Upper lobe of left lung (tissue), 6 donors: Measurements from ENCODE around the gene PCDHA10. TPM values are rescaled to one million over a fixed set of nuclear protein-coding genes. Genes with fewer than 3 reads are reported as not detected.
A peak's percentile ranks its signal among the peaks of the same experiment; 100 is the strongest.
"Not testable (repeated sequence)": the region's sequence is repeated elsewhere in the genome, so short reads cannot be mapped to it uniquely, and the experiment has no call there.

Experiments
- ATAC-seq, 2 donors: fragments of 200-7000 bp; cut with Tn5 transposase; one replicate each; pipeline ENCODE4 v1.9.1; 2022; ENCODE audit warnings: mild to moderate bottlenecking in 2 of 2, moderate library complexity in 2 of 2; ENCODE audit not compliant: low FRiP score in 2 of 2
- DNase-seq, 2 donors: peaks; one replicate each; pipeline ENCODE4 v3.0.0-alpha.2; 2019 to 2020
- H3K27ac ChIP-seq, 4 donors: fragments of 200-600 bp; sonication (generic); one replicate each; pipeline ENCODE4 v1.5.1; 2016 to 2019
- H3K27me3 ChIP-seq, 4 donors: fragments of 200-600 bp; sonication (generic); one replicate each; pipeline ENCODE4 v1.5.1; 2017 to 2019
- H3K36me3 ChIP-seq, 4 donors: fragments of 200-600 bp; sonication (generic); one replicate each; pipeline ENCODE4 v1.5.1; 2016 to 2019
- H3K4me1 ChIP-seq, 4 donors: fragments of 200-600 bp; sonication (generic); one replicate each; pipeline ENCODE4 v1.5.1; 2018 to 2019
- H3K4me3 ChIP-seq, 4 donors: fragments of 200-600 bp; sonication (generic); one replicate each; pipeline ENCODE4 v1.5.1; 2017 to 2019; ENCODE audit warnings: mild to moderate bottlenecking in 2 of 4, moderate library complexity in 1 of 4
- H3K9me3 ChIP-seq, 4 donors: fragments of 200-600 bp; sonication (generic); one replicate each; pipeline ENCODE4 v1.5.1; 2018 to 2019
- EP300 ChIP-seq, 4 donors: sonication (generic); formaldehyde crosslinking; IDR thresholded peaks; one replicate each; pipeline ENCODE4 v1.5.1; 2017; ENCODE audit warnings: antibody characterized with exemption in 4 of 4, control low read depth in 2 of 4
- POLR2A ChIP-seq, 4 donors: fragments of 450-650 bp; IDR thresholded peaks; one replicate each; pipeline ENCODE4 v1.5.1; 2016 to 2017; ENCODE audit warnings: antibody characterized with exemption in 4 of 4, mild to moderate bottlenecking in 2 of 4
- POLR2AphosphoS5 ChIP-seq, 2 donors: sonication (generic); formaldehyde crosslinking; IDR thresholded peaks; one replicate each; pipeline ENCODE4 v1.5.1; 2017; ENCODE audit warnings: antibody characterized with exemption in 2 of 2
- WGBS, 2 donors: methylation state at CpG; one replicate each; pipeline ENCODE4 v1.1.5; 2017 to 2018; 5-methylcytosine and 5-hydroxymethylcytosine counted together
- total RNA-seq, 6 donors: library from RNA; depleted of rRNA in 4 of 6; stranded (reverse); fragments of >200 nt in 4 of 6; gene quantifications; one replicate each; pipeline versions ENCODE4 v1.1.0 to v1.2.1, GENCODE V29; 2016 to 2021
- TF ChIP-seq, protein P1 (sequence below), 6 experiments: fragments of 450-650 bp in 4 of 6; fragments of 200-600 bp in 2 of 6; sonication (generic) in 2 of 6; IDR thresholded peaks; one replicate each; pipeline ENCODE4 v1.5.1; 2016 to 2019; ENCODE audit warnings: antibody characterized with exemption in 6 of 6
- donor health status: DM: no; HTN: no; CAD: no; lungs with moderate emphysema.
- donor health status: DM: no; HTN: yes; CAD: no; lungs with severe emphysema.

PCDHA10 gene
- total RNA-seq, 6 donors from 2014 or later, result 0.30 to 7.6 (median 2.2) TPM

DNA sequence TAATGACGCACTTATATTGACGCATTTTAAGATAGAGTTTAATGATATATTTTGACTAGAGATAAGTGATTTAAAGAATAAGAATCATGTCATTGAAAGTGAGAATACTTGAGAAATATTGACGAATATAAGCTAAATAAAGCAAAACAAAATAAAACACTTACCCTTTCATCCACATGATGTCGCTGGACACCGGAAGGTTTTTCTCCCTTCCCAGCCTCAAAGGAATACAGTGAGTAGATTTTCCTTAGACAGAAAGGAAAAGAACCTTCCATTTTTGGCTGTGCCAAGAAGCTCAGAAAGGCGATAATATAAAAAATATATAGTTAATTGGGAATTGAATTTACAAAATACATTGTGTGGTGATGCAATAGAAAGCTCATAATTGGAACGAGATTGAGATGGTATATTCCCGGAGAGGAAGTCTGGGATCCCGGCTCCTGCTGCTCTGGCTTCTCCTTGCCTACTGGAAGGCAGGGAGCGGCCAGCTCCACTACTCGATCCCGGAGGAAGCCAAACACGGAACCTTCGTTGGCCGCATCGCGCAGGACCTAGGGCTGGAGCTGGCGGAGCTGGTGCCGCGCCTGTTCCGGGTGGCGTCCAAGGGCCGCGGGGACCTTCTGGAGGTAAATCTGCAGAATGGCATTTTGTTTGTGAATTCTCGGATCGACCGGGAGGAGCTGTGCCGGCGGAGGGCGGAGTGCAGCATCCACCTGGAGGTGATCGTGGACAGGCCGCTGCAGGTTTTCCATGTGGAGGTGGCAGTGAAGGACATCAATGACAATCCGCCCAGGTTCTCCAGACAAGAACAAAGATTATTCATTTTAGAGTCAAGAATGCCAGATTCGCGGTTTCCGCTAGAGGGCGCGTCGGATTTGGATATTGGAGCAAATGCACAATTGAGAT, 34.1 kb upstream of the PCDHA10 start, which contains the start of gene PCDHA5:
TSS of gene PCDHA5 (plus strand) at position 239 of the 906 bp plus-strand sequence.
- TF ChIP-seq EP300 (IDR thresholded peaks at IDR 0.05) (no peak), POLR2AphosphoS5 (IDR thresholded peaks at IDR 0.05) (no peak), POLR2A (IDR thresholded peaks at IDR 0.05) (no peak)
- TF ChIP-seq, protein P1, sequence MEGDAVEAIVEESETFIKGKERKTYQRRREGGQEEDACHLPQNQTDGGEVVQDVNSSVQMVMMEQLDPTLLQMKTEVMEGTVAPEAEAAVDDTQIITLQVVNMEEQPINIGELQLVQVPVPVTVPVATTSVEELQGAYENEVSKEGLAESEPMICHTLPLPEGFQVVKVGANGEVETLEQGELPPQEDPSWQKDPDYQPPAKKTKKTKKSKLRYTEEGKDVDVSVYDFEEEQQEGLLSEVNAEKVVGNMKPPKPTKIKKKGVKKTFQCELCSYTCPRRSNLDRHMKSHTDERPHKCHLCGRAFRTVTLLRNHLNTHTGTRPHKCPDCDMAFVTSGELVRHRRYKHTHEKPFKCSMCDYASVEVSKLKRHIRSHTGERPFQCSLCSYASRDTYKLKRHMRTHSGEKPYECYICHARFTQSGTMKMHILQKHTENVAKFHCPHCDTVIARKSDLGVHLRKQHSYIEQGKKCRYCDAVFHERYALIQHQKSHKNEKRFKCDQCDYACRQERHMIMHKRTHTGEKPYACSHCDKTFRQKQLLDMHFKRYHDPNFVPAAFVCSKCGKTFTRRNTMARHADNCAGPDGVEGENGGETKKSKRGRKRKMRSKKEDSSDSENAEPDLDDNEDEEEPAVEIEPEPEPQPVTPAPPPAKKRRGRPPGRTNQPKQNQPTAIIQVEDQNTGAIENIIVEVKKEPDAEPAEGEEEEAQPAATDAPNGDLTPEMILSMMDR (IDR thresholded peaks at IDR 0.05), result peak in 2 of 6 experiments; percentile 17 to 20
- peaks cover 0 to 29% (median 20%) of the 10 kb centered on the region in 4 donors for H3K9me3 ChIP-seq
- H3K27me3 ChIP-seq, result peaks cover 0 to 3% (median 0%) of the 10 kb centered on the region in 4 donors

DNA sequence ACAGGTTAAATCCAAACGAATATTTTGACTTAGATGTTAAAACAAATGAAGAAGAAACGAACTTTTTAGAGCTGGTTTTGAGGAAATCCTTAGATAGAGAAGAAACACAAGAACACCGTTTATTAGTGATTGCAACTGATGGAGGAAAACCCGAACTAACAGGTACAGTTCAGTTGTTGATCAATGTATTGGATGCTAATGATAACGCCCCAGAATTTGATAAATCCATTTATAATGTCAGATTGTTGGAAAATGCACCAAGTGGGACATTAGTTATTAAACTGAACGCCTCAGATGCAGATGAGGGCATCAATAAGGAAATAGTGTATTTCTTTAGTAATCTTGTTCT, 33.4 kb upstream of the PCDHA10 start:
- H3K9me3 ChIP-seq, result peaks cover 0 to 29% (median 18%) of the 10 kb centered on the region in 4 donors
- no peak overlapping the region for H3K4me3 ChIP-seq
- WGBS, 2 donors, result 26 to 27% methylated on average over 6 of the region's 6 CpGs
- peaks cover 0 to 3% (median 0%) of the 10 kb centered on the region in 4 donors for H3K27me3 ChIP-seq
- DNase-seq (no peak), ATAC-seq (no peak)
- H3K36me3 ChIP-seq, result no peaks in the 10 kb centered on the region
- no peak overlapping the region for H3K27ac ChIP-seq
- no peaks in the 10 kb centered on the region for H3K4me1 ChIP-seq
- no peak for TF ChIP-seq POLR2A (IDR thresholded peaks at IDR 0.05)
- no peak for TF ChIP-seq POLR2AphosphoS5 (IDR thresholded peaks at IDR 0.05)
- no peak for TF ChIP-seq EP300 (IDR thresholded peaks at IDR 0.05)
- TF ChIP-seq, protein P1 (IDR thresholded peaks at IDR 0.05), result no peak

More for the DNA sequence above, 34.1 kb upstream of the PCDHA10 start, which contains the start of gene PCDHA5:
- Histone ChIP-seq H3K27ac (no peak within 1 kb of the TSS), H3K4me3 (peak within 1 kb of the TSS in 1 of 4 donors; percentile 5), H3K36me3 (no peaks in the 10 kb centered on the region), H3K4me1 (no peaks in the 10 kb centered on the region)
- DNase-seq, result peak in 1 of 2 donors; percentile 69
- WGBS, 2 donors, result 36% methylated on average over 26 to 39 of the region's 39 CpGs
- no peak for ATAC-seq

DNA sequence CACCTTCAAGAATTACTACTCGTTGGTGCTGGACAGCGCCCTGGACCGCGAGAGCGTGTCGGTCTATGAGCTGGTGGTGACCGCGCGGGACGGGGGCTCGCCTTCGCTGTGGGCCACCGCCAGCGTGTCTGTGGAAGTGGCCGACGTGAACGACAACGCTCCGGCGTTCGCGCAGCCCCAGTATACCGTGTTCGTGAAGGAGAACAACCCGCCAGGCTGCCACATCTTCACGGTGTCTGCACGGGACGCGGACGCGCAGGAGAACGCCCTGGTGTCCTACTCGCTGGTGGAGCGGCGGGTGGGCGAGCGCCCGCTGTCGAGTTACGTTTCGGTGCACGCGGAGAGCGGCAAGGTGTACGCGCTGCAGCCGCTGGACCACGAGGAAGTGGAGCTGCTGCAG, 32.7 kb upstream of the PCDHA10 start:
- H3K36me3 ChIP-seq, H3K27ac ChIP-seq, ATAC-seq, H3K27me3 ChIP-seq, H3K4me3 ChIP-seq, H3K4me1 ChIP-seq: not testable (repeated sequence)
- WGBS, 2 donors, result 66% methylated on average over 37 of the region's 48 CpGs; no CpG with 5 or more reads in 1 of the 2 donors
- peaks cover 0 to 35% (median 23%) of the 10 kb centered on the region in 4 donors for H3K9me3 ChIP-seq
- peak in 1 of 2 donors; percentile 80 for DNase-seq

DNA sequence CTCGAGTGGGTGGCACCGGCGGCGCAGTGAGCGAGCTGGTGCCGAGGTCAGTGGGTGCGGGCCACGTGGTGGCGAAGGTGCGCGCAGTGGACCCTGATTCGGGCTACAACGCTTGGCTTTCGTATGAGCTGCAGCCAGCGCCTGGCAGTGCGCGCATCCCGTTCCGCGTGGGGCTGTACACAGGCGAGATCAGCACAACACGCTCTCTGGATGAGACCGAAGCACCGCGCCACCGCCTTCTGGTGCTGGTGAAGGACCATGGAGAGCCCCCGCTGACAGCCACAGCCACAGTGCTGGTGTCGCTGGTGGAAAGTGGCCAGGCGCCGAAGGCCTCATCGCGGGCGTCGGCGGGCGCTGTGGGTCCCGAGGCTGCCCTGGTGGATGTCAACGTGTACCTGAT, 32.2 kb upstream of the PCDHA10 start:
- Histone ChIP-seq H3K4me3 (no peak overlapping the region), H3K27me3 (peaks cover 0 to 3% (median 0%) of the 10 kb centered on the region in 4 donors), H3K9me3 (peaks cover 0 to 41% (median 28%) of the 10 kb centered on the region in 4 donors), H3K27ac (no peak overlapping the region), H3K4me1 (no peaks in the 10 kb centered on the region), H3K36me3 (no peaks in the 10 kb centered on the region)
- DNase-seq (peak; percentile 19 to 80), ATAC-seq (no peak)
- 48 to 71% methylated on average over 8 to 28 of the region's 38 CpGs for WGBS, 2 donors
- TF ChIP-seq POLR2AphosphoS5 (IDR thresholded peaks at IDR 0.05) (no peak), POLR2A (IDR thresholded peaks at IDR 0.05) (no peak), EP300 (IDR thresholded peaks at IDR 0.05) (no peak)
- TF ChIP-seq, protein P1 (IDR thresholded peaks at IDR 0.05), result no peak

DNA sequence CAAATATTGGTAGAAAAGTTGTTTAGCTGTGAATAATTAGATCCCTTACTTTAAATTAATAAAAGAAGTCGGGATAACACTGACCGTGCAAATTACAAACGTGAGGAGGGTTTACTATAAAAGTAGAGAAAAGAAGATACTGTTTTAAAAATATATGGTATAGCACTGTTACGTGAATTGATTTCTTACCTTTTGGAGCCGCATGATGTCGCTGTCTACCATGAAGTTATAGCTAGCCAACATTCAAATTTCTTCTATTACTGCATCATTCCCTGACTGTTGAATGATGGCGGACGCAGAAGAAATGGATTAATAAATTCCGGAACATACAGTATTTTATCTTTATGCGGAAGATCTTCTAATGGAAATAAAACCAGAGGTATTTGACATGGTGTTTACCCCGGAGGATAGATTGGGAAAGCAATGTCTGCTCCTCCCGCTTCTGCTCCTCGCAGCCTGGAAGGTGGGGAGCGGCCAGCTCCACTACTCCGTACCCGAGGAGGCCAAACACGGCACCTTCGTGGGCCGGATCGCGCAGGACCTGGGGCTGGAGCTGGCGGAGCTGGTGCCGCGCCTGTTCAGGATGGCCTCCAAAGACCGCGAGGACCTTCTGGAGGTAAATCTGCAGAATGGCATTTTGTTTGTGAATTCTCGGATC, 27.9 kb upstream of the PCDHA10 start, which contains the start of gene PCDHA6:
TSS of gene PCDHA6 (plus strand) at position 257 of the 658 bp plus-strand sequence. CDS start at position 389, 132 bp downstream.
- WGBS, 2 donors, result 22 to 32% methylated on average over 25 to 27 of the region's 27 CpGs
- H3K4me3 ChIP-seq, result peak within 1 kb of the TSS in 2 of 4 donors; percentile 15 to 21
- ATAC-seq (no peak), DNase-seq (peak in 1 of 2 donors; percentile 44)
- no peaks in the 10 kb centered on the region for H3K4me1 ChIP-seq
- H3K27me3 ChIP-seq, result no peaks in the 10 kb centered on the region
- no peak for TF ChIP-seq EP300 (IDR thresholded peaks at IDR 0.05)
- TF ChIP-seq POLR2AphosphoS5 (IDR thresholded peaks at IDR 0.05), result no peak
- no peak for TF ChIP-seq POLR2A (IDR thresholded peaks at IDR 0.05)
- TF ChIP-seq, protein P1 (IDR thresholded peaks at IDR 0.05), result no peak
- no peak within 1 kb of the TSS for H3K27ac ChIP-seq
- H3K36me3 ChIP-seq, result no peaks in the 10 kb centered on the region
- H3K9me3 ChIP-seq, result peaks cover 4 to 45% (median 30%) of the 10 kb centered on the region in 4 donors
